IMR-90 (cell line): ENCODE measurements around the gene INO80. TPM values are rescaled to one million over a fixed set of nuclear protein-coding genes. Genes with fewer than 3 reads are reported as not detected.

Experiments
- ATAC-seq: fragments of 200-7000 bp; cut with Tn5 transposase; 2 replicates; pipeline ENCODE4 v1.9.1; 2020; ENCODE audit warnings: low read depth, mild to moderate bottlenecking, moderate library complexity
- BruUV-seq: library from RNA; stranded (reverse); fragments of 400-500 nt; replicated peaks from 2 replicates; lab custom pipeline; 2021; lab: Mats Ljungman, UMichigan
- CTCF ChIA-PET: fragments of 300-600 bp; formaldehyde crosslinking; extraction: SDS; loops from one replicate; lab custom pipeline; 2021; ENCODE audit warnings: antibody characterized with exemption; lab: Yijun Ruan, JAX
- POLR2A ChIA-PET: fragments of 300-600 bp; sonication (Branson Sonifier 250); formaldehyde crosslinking; loops from one replicate; lab custom pipeline; 2022; ENCODE audit warnings: antibody characterized with exemption; ENCODE audit not compliant: unreplicated experiment; lab: Charles Lee
- DNase-seq: peaks from one replicate; pipeline ENCODE4 v3.0.0; 2013
- H2AFZ ChIP-seq: replicated peaks from 2 replicates; pipeline ENCODE3; 2013; ENCODE audit warnings: low read length, mild to moderate bottlenecking; ENCODE audit not compliant: poor library complexity
- H2AK5ac ChIP-seq: 2 replicates; pipeline ENCODE4 v1.6.1; 2013; ENCODE audit warnings: low read depth, low read length, inconsistent platforms
- H2AK9ac ChIP-seq: replicated peaks from 2 replicates; pipeline ENCODE3; 2013; ENCODE audit warnings: mild to moderate bottlenecking, low read depth, low read length, moderate library complexity; ENCODE audit not compliant: poor library complexity
- H2BK120ac ChIP-seq: 2 replicates; pipeline ENCODE4 v1.6.1; 2013; ENCODE audit warnings: low read depth, low read length, inconsistent platforms
- H2BK15ac ChIP-seq: 3 replicates; pipeline ENCODE4 v1.6.1; 2013; ENCODE audit warnings: low read depth, low read length, inconsistent platforms
- H2BK20ac ChIP-seq: 2 replicates; pipeline ENCODE4 v1.6.1; 2013; ENCODE audit warnings: low read depth, mild to moderate bottlenecking, inconsistent platforms, low read length, moderate library complexity
- H2BK5ac ChIP-seq: 2 replicates; pipeline ENCODE4 v1.6.1; 2013; ENCODE audit warnings: mild to moderate bottlenecking, low read depth, low read length, inconsistent platforms; ENCODE audit not compliant: poor library complexity, severe bottlenecking
- H3K14ac ChIP-seq: replicated peaks from 2 replicates; pipeline ENCODE4 v1.6.1; 2013; ENCODE audit warnings: low read depth, low read length, inconsistent platforms
- H3K18ac ChIP-seq: 2 replicates; pipeline ENCODE4 v1.6.1; 2013; ENCODE audit warnings: low read depth, low read length, control low read depth
- H3K23ac ChIP-seq: 2 replicates; pipeline ENCODE4 v1.6.1; 2013; ENCODE audit warnings: low read depth, low read length, inconsistent platforms
- H3K27ac ChIP-seq: 2 replicates; pipeline ENCODE4 v1.5.1; 2013; ENCODE audit warnings: mild to moderate bottlenecking, control low read depth, low read length; ENCODE audit not compliant: insufficient read depth
- H3K27me3 ChIP-seq: 2 replicates; pipeline ENCODE4 v1.6.1; 2013; ENCODE audit warnings: low read length; ENCODE audit not compliant: control insufficient read depth, insufficient read depth
- H3K36me3 ChIP-seq: 2 replicates; pipeline ENCODE4 v1.6.1; 2013; ENCODE audit warnings: low read length, mixed read lengths; ENCODE audit not compliant: control insufficient read depth, insufficient read depth
- H3K4ac ChIP-seq: 2 replicates; pipeline ENCODE4 v1.6.1; 2013; ENCODE audit warnings: low read depth, low read length, inconsistent platforms
- H3K4me1 ChIP-seq: 2 replicates; pipeline ENCODE4 v1.6.1; 2013; ENCODE audit warnings: low read length, mixed read lengths; ENCODE audit not compliant: control insufficient read depth, insufficient read depth
- H3K4me2 ChIP-seq: 2 replicates; pipeline ENCODE4 v1.6.1; 2013; ENCODE audit warnings: low read depth, mild to moderate bottlenecking, control low read depth, low read length, moderate library complexity
- H3K4me3 ChIP-seq: 2 replicates; pipeline ENCODE4 v1.5.1; 2013; ENCODE audit warnings: low read depth, mild to moderate bottlenecking, control low read depth, low read length, moderate library complexity; ENCODE audit not compliant: insufficient read depth
- H3K56ac ChIP-seq: 2 replicates; pipeline ENCODE4 v1.6.1; 2013; ENCODE audit warnings: low read length, inconsistent platforms; ENCODE audit not compliant: insufficient read depth; ENCODE audit errors: extremely low read depth
- H3K79me1 ChIP-seq, 2 experiments: 2 replicates each; pipeline ENCODE4 v1.6.1; 2013; ENCODE audit warnings: low read length in 2 of 2, inconsistent platforms in 1 of 2, low read depth in 1 of 2
- H3K9ac ChIP-seq: 2 replicates; pipeline ENCODE4 v1.6.1; 2013; ENCODE audit warnings: low read depth, low read length, control low read depth
- H3K9me1 ChIP-seq: 2 replicates; pipeline ENCODE4 v1.6.1; 2013; ENCODE audit warnings: low read length, inconsistent platforms; ENCODE audit not compliant: insufficient read depth
- H3K9me3 ChIP-seq: 2 replicates; pipeline ENCODE4 v1.6.1; 2013; ENCODE audit warnings: low read length; ENCODE audit not compliant: control insufficient read depth, insufficient read depth
- H4K20me1 ChIP-seq: 2 replicates; pipeline ENCODE4 v1.6.1; 2013; ENCODE audit warnings: low read length, inconsistent platforms; ENCODE audit not compliant: insufficient read depth
- H4K5ac ChIP-seq: 2 replicates; pipeline ENCODE4 v1.6.1; 2013; ENCODE audit warnings: mild to moderate bottlenecking, low read depth, low read length, control low read depth
- H4K8ac ChIP-seq, 2 experiments: 2 replicates each; pipeline ENCODE4 v1.6.1; 2013; ENCODE audit warnings: low read depth in 2 of 2, low read length in 2 of 2, control low read depth in 1 of 2, inconsistent platforms in 1 of 2
- H4K91ac ChIP-seq: 2 replicates; pipeline ENCODE4 v1.6.1; 2013; ENCODE audit warnings: low read depth, low read length, inconsistent platforms; ENCODE audit not compliant: insufficient read depth
- CHD1 ChIP-seq: IDR thresholded peaks from 2 replicates; pipeline ENCODE4 v1.6.1; 2012; ENCODE audit warnings: low read depth, low read length, improper control_type of control experiment
- RAD21 ChIP-seq: IDR thresholded peaks from 2 replicates; pipeline ENCODE4 v1.6.1; 2012; ENCODE audit warnings: low read length, improper control_type of control experiment
- WGBS, 2 experiments: methylation state at CpG; one replicate each; pipeline versions ENCODE4 v1.1.5 to v1.1.7; 2013; ENCODE audit warnings: missing lambda C conversion rate in 2 of 2; ENCODE audit not compliant: insufficient read length in 1 of 2; ENCODE audit errors: extremely low coverage in 2 of 2; 5-methylcytosine and 5-hydroxymethylcytosine counted together
- dilution Hi-C: fragments of 300-500 bp; cut with HindIII; formaldehyde crosslinking; loops from one replicate; pipeline ENCODE4 v1.14.3; 2018; ENCODE audit warnings: low sequenced_read_pairs; ENCODE audit not compliant: unreplicated experiment
- in situ Hi-C: fragments of 300-500 bp; cut with MboI; formaldehyde crosslinking; loops from 3 replicates; pipeline ENCODE4 v1.14.3; 2019; ENCODE audit warnings: low sequenced_read_pairs, inconsistent platforms, mixed read lengths
- intact Hi-C: fragments of 100-400 bp; cut with micrococcal nuclease; formaldehyde crosslinking; loops from 2 replicates; pipeline ENCODE4 v1.10.0; 2022
- polyA plus RNA-seq, 3 experiments: library from polyadenylated mRNA; depleted of rRNA; stranded (reverse); fragments of >200 nt; gene quantifications; 2 replicates each; pipeline ENCODE4 v1.2.3, GENCODE V29; 2012; ENCODE audit warnings: low replicate concordance in 1 of 3
- total RNA-seq: library from RNA; depleted of rRNA; stranded (reverse); fragments of >200 nt; gene quantifications from 2 replicates; pipeline ENCODE4 v1.2.3, GENCODE V29; 2012

Gene INO80
- total and polyA plus RNA-seq, 2 of the 4 experiments (the other 2 are of a cell fraction): 6.0 to 13.3 TPM

GRCh38 chr15:41102854-41103253 is 13.2 kb downstream of the INO80 start:
- H3K4ac ChIP-seq: no peak overlapping the region
- H3K27ac ChIP-seq: no peak overlapping the region
- in situ Hi-C loops: no loop called here
- TF ChIP-seq CHD1 (no peak), RAD21 (no peak)
- ChIA-PET CTCF (no interaction called here), POLR2A (no interaction called here)
- H4K91ac ChIP-seq: no peak overlapping the region
- H3K4me3 ChIP-seq: no peak overlapping the region
- H2AK5ac ChIP-seq: no peak overlapping the region
- no peak overlapping the region for H2AK9ac ChIP-seq
- no peak overlapping the region for H2AFZ ChIP-seq
- no peak overlapping the region for H3K9ac ChIP-seq
- no peak overlapping the region for H2BK20ac ChIP-seq
- H2BK5ac ChIP-seq: no peak overlapping the region
- H4K5ac ChIP-seq: no peak overlapping the region
- H3K18ac ChIP-seq: no peak overlapping the region
- H3K23ac ChIP-seq: no peak overlapping the region
- no CpG with 5 or more reads among the region's 2 CpGs for WGBS, 2 experiments
- no peak overlapping the region for H3K14ac ChIP-seq
- no TSS peak for BruUV-seq
- dilution Hi-C loops: no loop called here
- peaks cover 4% of the 10 kb centered on the region for H3K36me3 ChIP-seq
- H3K56ac ChIP-seq: no peak overlapping the region
- H4K8ac ChIP-seq: no peak overlapping the region
- H3K4me1 ChIP-seq: peaks cover 3% of the 10 kb centered on the region
- ATAC-seq (no peak), DNase-seq (peak; percentile 1)
- H3K4me2 ChIP-seq: no peak overlapping the region
- intact Hi-C loops: loop anchor here (5.0 kb wide), 1 partner anchor 79 kb away; no protein-coding TSS in a partner anchor
- peaks cover 33% of the 10 kb centered on the region; the same call in 1 of the 2 replicates for H4K20me1 ChIP-seq
- H3K27me3 ChIP-seq: no peaks in the 10 kb centered on the region
- no peak overlapping the region for H2BK15ac ChIP-seq
- no peaks in the 10 kb centered on the region for H3K9me3 ChIP-seq
- no peak overlapping the region for H2BK120ac ChIP-seq
- peaks cover 33 to 72% of the 10 kb centered on the region in 2 experiments for H3K79me1 ChIP-seq
- peaks cover 3% of the 10 kb centered on the region; the same call in 1 of the 2 replicates for H3K9me1 ChIP-seq
